HUES64 (cell line): ENCODE results near the gene UNC50.
"Not testable (repeated sequence)": the region's sequence is repeated elsewhere in the genome, so short reads cannot be mapped to it uniquely, and the experiment has no call there.

ENCODE experiments used
- H3K27ac ChIP-seq: 2 replicates; pipeline ENCODE4 v1.7.0; 2013; ENCODE audit warnings: low read depth, low read length, inconsistent platforms
- H3K27me3 ChIP-seq: 2 replicates; pipeline ENCODE4 v1.6.1; 2013; ENCODE audit warnings: mild to moderate bottlenecking, low read length; ENCODE audit not compliant: insufficient read depth
- H3K36me3 ChIP-seq: 2 replicates; pipeline ENCODE4 v1.6.1; 2013; ENCODE audit warnings: mild to moderate bottlenecking, low read length; ENCODE audit not compliant: insufficient read depth
- H3K4me1 ChIP-seq: 2 replicates; pipeline ENCODE4 v1.6.1; 2013; ENCODE audit warnings: mild to moderate bottlenecking, low read length, moderate library complexity; ENCODE audit not compliant: insufficient read depth
- H3K4me3 ChIP-seq: 2 replicates; pipeline ENCODE4 v1.5.1; 2013; ENCODE audit warnings: mild to moderate bottlenecking, low read length, moderate library complexity
- H3K9ac ChIP-seq: 2 replicates; pipeline ENCODE4 v1.6.1; 2013; ENCODE audit warnings: mild to moderate bottlenecking, low read depth, low read length
- H3K9me3 ChIP-seq: 2 replicates; pipeline ENCODE4 v1.6.1; 2013; ENCODE audit warnings: low read depth, low read length; ENCODE audit not compliant: insufficient read depth
- WGBS: fragments of 150-250, 120-280 bp; methylation state at CpG from one replicate; pipeline ENCODE4 v1.1.7; 2013; ENCODE audit warnings: missing lambda C conversion rate; 5-methylcytosine and 5-hydroxymethylcytosine counted together

The UNC50 gene

GRCh38 chr2:98650998-98651397 lies 42.6 kb downstream of the UNC50 start:
- no peak overlapping the region for H3K9ac ChIP-seq
- H3K9me3 ChIP-seq, result no peaks in the 10 kb centered on the region
- no peak overlapping the region for H3K4me3 ChIP-seq
- no peaks in the 10 kb centered on the region for H3K36me3 ChIP-seq
- H3K27me3 ChIP-seq, result no peaks in the 10 kb centered on the region
- H3K4me1 ChIP-seq, result no peaks in the 10 kb centered on the region
- H3K27ac ChIP-seq, result no peak overlapping the region
- no CpG with 5 or more reads among the region's 1 CpG for WGBS

GRCh38 chr2:98654699-98655495 lies 46.5 kb downstream of the UNC50 start:
- WGBS, result 93% methylated on average over 3 of the region's 3 CpGs
- no peak overlapping the region for H3K27ac ChIP-seq
- no peak overlapping the region for H3K4me3 ChIP-seq
- no peak overlapping the region for H3K9ac ChIP-seq
- no peaks in the 10 kb centered on the region for H3K4me1 ChIP-seq
- H3K9me3 ChIP-seq, result no peaks in the 10 kb centered on the region
- no peaks in the 10 kb centered on the region for H3K27me3 ChIP-seq
- H3K36me3 ChIP-seq, result no peaks in the 10 kb centered on the region

GRCh38 chr2:98656800-98657199 lies 48.4 kb downstream of the UNC50 start:
- WGBS, result 93% methylated on average over 4 of the region's 4 CpGs
- no peaks in the 10 kb centered on the region for H3K4me1 ChIP-seq
- H3K9me3 ChIP-seq, result no peaks in the 10 kb centered on the region
- H3K27ac ChIP-seq, result no peak overlapping the region
- no peak overlapping the region for H3K9ac ChIP-seq
- no peak overlapping the region for H3K4me3 ChIP-seq
- no peaks in the 10 kb centered on the region for H3K36me3 ChIP-seq
- H3K27me3 ChIP-seq, result no peaks in the 10 kb centered on the region

GRCh38 chr2:98658816-98659490 lies 50.6 kb downstream of the UNC50 start:
- Histone ChIP-seq H3K4me3 (no peak overlapping the region), H3K9ac (no peak overlapping the region), H3K9me3 (no peaks in the 10 kb centered on the region), H3K27ac (no peak overlapping the region), H3K27me3 (no peaks in the 10 kb centered on the region), H3K4me1 (no peaks in the 10 kb centered on the region), H3K36me3 (no peaks in the 10 kb centered on the region)
- WGBS, result 93% methylated on average over 4 of the region's 4 CpGs

GRCh38 chr2:98659491-98659840 lies 51.1 kb downstream of the UNC50 start:
- H3K27ac ChIP-seq, H3K4me3 ChIP-seq, H3K9ac ChIP-seq, H3K27me3 ChIP-seq, H3K4me1 ChIP-seq, H3K36me3 ChIP-seq, H3K9me3 ChIP-seq: not testable (repeated sequence)
- 95% methylated on average over 3 of the region's 3 CpGs for WGBS

- no peak overlapping the region for H3K4me3 ChIP-seq
- no peaks in the 10 kb centered on the region for H3K36me3 ChIP-seq
- WGBS, result 96% methylated on average over 12 of the region's 12 CpGs
- no peak overlapping the region for H3K27ac ChIP-seq
- H3K4me1 ChIP-seq, result no peaks in the 10 kb centered on the region
- H3K9me3 ChIP-seq, result no peaks in the 10 kb centered on the region
- no peaks in the 10 kb centered on the region for H3K27me3 ChIP-seq
- H3K9ac ChIP-seq, result no peak overlapping the region
These were observed 55.2 kb downstream of the UNC50 start for GRCh38 chr2:98663511-98664090.

GRCh38 chr2:98664323-98664722 lies 55.9 kb downstream of the UNC50 start:
- Histone ChIP-seq H3K4me3 (no peak overlapping the region), H3K9me3 (no peaks in the 10 kb centered on the region), H3K27ac (no peak overlapping the region), H3K27me3 (no peaks in the 10 kb centered on the region), H3K4me1 (no peaks in the 10 kb centered on the region), H3K9ac (no peak overlapping the region), H3K36me3 (no peaks in the 10 kb centered on the region)
- 96% methylated on average over 3 of the region's 3 CpGs for WGBS

GRCh38 chr2:98665677-98666076 lies 57.3 kb downstream of the UNC50 start:
- Histone ChIP-seq H3K4me1 (no peaks in the 10 kb centered on the region), H3K27me3 (no peaks in the 10 kb centered on the region), H3K4me3 (no peak overlapping the region), H3K9ac (no peak overlapping the region), H3K9me3 (no peaks in the 10 kb centered on the region), H3K27ac (no peak overlapping the region), H3K36me3 (no peaks in the 10 kb centered on the region)
- WGBS, result 92% methylated on average over 3 of the region's 3 CpGs
